HG02763 (cell line): Measurements from ENCODE around the gene CEP162.
"Not testable (repeated sequence)": the region's sequence is repeated elsewhere in the genome, so short reads cannot be mapped to it uniquely, and the experiment has no call there.

Experiments used
- ATAC-seq: cut with Tn5 transposase; IDR thresholded peaks from one replicate; pipeline ENCODE4 v1.9.1; 2021; ENCODE audit warnings: mild to moderate bottlenecking, moderate library complexity; ENCODE audit not compliant: unreplicated experiment

CEP162 gene, protein sequence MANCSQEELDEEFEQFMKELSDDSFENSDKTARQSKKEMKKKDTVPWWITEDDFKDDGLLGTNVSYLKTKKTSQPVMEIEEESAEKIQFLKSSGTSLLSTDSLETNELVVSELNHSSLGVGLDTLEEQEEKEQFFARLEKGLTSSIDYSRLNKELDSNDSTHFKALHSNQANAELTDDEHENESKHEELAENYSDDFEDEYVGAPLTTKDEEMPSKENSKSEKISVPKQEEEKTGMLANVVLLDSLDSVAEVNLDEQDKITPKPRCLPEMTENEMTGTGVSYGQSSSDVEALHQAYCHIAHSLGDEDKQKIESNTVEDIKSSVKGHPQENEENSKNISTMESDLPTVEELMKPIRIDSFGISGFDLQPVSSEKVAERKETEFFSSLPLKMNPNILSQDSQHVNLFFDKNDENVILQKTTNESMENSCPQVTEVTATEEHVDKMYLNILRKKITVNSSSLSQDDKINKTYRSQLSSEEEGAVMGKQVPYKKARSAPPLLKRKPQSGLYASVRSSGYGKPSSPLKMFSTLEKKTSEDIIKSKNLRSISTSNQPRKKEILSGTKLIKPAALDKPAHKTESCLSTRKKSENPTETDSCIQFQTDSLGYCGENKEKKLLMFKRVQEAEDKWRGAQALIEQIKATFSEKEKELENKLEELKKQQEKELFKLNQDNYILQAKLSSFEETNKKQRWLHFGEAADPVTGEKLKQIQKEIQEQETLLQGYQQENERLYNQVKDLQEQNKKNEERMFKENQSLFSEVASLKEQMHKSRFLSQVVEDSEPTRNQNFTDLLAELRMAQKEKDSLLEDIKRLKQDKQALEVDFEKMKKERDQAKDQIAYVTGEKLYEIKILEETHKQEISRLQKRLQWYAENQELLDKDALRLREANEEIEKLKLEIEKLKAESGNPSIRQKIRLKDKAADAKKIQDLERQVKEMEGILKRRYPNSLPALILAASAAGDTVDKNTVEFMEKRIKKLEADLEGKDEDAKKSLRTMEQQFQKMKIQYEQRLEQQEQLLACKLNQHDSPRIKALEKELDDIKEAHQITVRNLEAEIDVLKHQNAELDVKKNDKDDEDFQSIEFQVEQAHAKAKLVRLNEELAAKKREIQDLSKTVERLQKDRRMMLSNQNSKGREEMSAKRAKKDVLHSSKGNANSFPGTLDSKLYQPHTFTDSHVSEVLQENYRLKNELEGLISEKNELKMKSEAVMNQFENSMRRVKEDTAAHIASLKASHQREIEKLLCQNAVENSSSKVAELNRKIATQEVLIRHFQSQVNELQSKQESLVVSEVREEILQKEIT (N-terminal part only)

DNA sequence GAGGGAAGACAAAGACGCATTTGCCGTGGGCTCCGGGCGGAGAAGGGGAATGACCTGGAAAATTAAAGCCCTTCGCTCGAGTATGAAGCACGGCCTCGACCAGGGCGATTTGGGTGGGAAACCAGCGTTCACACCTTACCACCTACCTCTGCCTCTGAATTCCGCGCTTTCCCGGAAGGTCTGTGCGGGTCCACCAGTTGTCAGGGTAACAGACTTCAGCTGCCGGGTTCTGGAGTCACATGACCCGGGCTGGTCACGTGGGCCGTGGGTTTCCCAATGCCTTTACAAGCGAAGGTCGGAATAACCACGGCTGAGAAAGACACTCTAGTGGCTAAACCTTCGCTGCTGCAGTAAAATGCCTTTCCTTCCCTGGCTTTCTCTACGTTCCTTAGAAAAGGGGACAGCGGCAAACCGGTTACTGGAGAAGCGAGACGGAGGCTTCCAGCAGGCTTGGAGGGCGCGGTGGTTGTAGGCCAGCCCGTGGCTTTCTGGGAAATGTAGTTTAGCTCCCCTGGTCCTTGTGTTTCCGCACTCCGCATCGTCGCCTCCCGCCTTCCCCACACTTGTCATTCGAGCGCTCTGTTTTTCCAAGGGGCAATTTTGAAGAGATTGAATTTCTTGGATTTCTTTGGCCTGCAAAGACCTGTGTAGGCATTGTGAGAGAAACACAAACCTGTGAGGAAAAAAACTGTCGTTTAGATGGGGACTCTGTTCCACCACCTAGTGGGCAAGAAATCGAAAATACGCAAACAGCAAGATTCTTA, at the start of gene CEP162:
Gene CEP162, minus strand, starts transcription at position 210 of the 764 bp plus-strand sequence. CDS start 1,250 bp downstream, outside the sequence.
- ATAC-seq = peak; percentile 99

- ATAC-seq = no peak
These were observed 47.4 kb upstream of the CEP162 start for GRCh38 chr6:84274856-84275255.

- ATAC-seq = no peak
These were observed 45.8 kb upstream of the CEP162 start for GRCh38 chr6:84273048-84273809.

DNA sequence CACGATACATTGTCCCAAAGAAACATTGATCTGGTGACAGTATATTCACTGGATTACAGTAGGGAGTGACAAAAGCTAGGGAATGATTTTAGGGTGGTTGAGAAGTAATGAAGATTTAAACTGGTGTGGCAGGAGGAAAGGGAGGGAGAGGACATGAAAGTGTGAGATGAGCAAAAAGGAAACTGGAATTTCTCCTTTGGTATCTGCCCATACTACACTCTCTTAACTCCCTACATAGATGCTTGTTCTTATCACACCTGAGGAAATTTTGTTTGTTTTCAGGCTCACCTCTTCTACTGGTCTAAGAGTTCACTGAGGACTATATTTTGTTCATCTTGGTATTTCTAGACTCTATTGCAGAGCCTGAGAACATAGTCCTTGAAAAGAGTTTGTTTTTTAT, 44.9 kb upstream of the CEP162 start:
- no peak for ATAC-seq

GRCh38 chr6:84271061-84271716, 43.7 kb upstream of the CEP162 start:
- no peak for ATAC-seq

GRCh38 chr6:84269947-84270733, 42.7 kb upstream of the CEP162 start:
- ATAC-seq = no peak

GRCh38 chr6:84268781-84269180, 41.3 kb upstream of the CEP162 start:
- no peak for ATAC-seq

GRCh38 chr6:84263557-84263956, 36.1 kb upstream of the CEP162 start:
- ATAC-seq = no peak

- no peak for ATAC-seq
These were observed 33.5 kb upstream of the CEP162 start for GRCh38 chr6:84260926-84261325.

- ATAC-seq = no peak
These were observed 32.8 kb upstream of the CEP162 start for GRCh38 chr6:84260196-84260595.

- no peak for ATAC-seq
These were observed 31.4 kb upstream of the CEP162 start for GRCh38 chr6:84258866-84259265.

- ATAC-seq = no peak
These were observed 30.8 kb upstream of the CEP162 start for GRCh38 chr6:84258268-84258667.

- no peak for ATAC-seq
These were observed 28.2 kb upstream of the CEP162 start for GRCh38 chr6:84255641-84256040.

- ATAC-seq = no peak
These were observed 25.9 kb upstream of the CEP162 start for GRCh38 chr6:84253380-84253779.

DNA sequence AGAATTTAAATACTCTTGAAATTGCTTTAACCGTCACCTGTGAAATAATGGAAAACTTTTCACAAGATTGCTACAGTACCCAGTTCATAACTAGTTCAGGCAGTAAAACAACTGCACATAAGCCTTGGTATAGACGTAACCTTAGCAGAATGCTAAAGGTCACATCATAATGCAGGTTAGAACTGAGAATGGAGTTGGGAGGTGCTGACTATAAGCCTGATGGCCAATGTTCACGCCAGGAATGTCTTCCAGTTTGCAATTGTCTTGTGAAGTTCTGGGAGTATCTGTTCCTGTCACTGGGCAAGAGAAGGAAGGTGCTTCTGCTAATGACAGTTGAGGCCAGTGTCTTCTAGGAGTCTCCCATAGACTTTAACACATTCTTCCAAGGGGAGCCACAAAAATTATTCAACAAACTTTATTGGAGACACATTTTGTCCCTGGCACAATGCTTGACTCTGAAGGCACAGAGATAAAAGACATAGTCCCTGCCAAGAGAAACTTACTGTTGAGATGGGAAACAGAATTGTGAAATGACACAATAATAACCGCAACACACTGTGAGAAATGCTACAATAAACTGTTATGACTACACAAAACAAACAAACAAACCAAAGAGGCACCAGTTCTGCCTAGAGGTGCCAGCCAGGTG, 24.6 kb upstream of the CEP162 start:
- no peak for ATAC-seq

- ATAC-seq = no peak
These were observed 22.3 kb upstream of the CEP162 start for GRCh38 chr6:84249724-84250123.

DNA sequence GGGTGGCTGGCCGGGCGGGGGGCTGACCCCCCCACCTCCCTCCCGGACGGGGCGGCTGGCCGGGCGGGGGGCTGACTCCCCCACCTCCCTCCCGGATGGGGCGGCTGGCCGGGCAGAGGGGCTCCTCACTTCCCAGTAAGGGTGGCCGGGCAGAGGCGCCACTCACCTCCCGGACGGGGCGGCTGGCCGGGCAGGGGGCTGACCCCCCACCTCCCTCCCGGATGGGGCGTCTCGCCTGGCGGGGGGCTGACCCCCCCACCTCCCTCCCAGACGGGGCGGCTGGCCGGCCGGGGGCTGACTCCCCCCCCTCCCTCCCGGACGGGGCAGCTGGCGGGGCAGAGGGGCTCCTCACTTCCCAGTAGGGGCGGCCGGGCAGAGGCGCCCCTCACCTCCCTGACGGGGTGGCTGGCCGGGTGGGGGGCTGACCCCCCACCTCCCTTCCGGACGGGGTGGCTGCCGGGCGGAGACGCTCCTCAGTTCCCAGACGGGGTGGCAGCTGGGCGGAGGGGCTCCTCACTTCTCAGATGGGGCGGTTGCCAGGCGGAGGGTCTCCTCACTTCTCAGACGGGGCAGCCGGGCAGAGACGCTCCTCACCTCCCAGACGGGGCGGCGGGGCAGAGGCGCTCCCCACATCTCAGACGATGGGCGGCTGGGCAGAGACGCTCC, 17.1 kb upstream of the CEP162 start:
- ATAC-seq = not testable (repeated sequence)
